Parathyroid adenoma (tissue), 2 donors: ENCODE results near the gene GLIPR2.

ENCODE experiments used
- H2AFZ ChIP-seq: fragments of 300-600 bp; sonication (generic); one replicate; pipeline ENCODE4 v1.7.0; 2017; ENCODE audit warnings: antibody characterized with exemption, mild to moderate bottlenecking
- H3K27ac ChIP-seq: fragments of 300-600 bp; sonication (generic); one replicate; pipeline ENCODE4 v1.7.0; 2017
- H3K27me3 ChIP-seq: fragments of 300-600 bp; sonication (generic); one replicate; pipeline ENCODE4 v1.7.0; 2017; ENCODE audit warnings: low read length; ENCODE audit not compliant: control insufficient read depth, insufficient read depth
- H3K36me3 ChIP-seq: fragments of 300-600 bp; sonication (generic); one replicate; pipeline ENCODE4 v1.7.0; 2017; ENCODE audit warnings: low read length; ENCODE audit not compliant: control insufficient read depth, insufficient read depth
- H3K4me1 ChIP-seq: fragments of 300-600 bp; sonication (generic); one replicate; pipeline ENCODE4 v1.7.0; 2017; ENCODE audit warnings: control low read depth
- H3K4me2 ChIP-seq: fragments of 300-600 bp; sonication (generic); one replicate; pipeline ENCODE4 v1.7.0; 2017; ENCODE audit warnings: low read length
- H3K4me3 ChIP-seq: fragments of 300-600 bp; sonication (generic); one replicate; pipeline ENCODE4 v1.7.0; 2017; ENCODE audit warnings: low read depth, low read length
- H3K79me2 ChIP-seq: fragments of 300-600 bp; sonication (generic); one replicate; pipeline ENCODE4 v1.7.0; 2017; ENCODE audit warnings: control low read depth
- H3K9ac ChIP-seq: fragments of 300-600 bp; sonication (generic); one replicate; pipeline ENCODE4 v1.7.0; 2017; ENCODE audit warnings: mild to moderate bottlenecking
- H3K9me3 ChIP-seq: fragments of 300-600 bp; sonication (generic); one replicate; pipeline ENCODE4 v1.7.0; 2017; ENCODE audit warnings: low read length; ENCODE audit not compliant: control insufficient read depth
- CTCF ChIP-seq: fragments of 300-600 bp; sonication (generic); IDR thresholded peaks from one replicate; pipeline ENCODE4 v1.7.0; 2017; ENCODE audit warnings: antibody characterized with exemption, mild to moderate bottlenecking
- donor health status: primary hyperparathyroidism.

Gene GLIPR2

GRCh38 chr9:36092509-36093215, 43.9 kb upstream of the GLIPR2 start:
- H3K4me1 ChIP-seq: no peaks in the 10 kb centered on the region
- no peaks in the 10 kb centered on the region for H3K79me2 ChIP-seq
- H3K9me3 ChIP-seq: no peaks in the 10 kb centered on the region
- no peak overlapping the region for H2AFZ ChIP-seq
- H3K4me3 ChIP-seq: no peak overlapping the region
- H3K36me3 ChIP-seq: no peaks in the 10 kb centered on the region
- H3K27ac ChIP-seq: no peak overlapping the region
- no peak overlapping the region for H3K9ac ChIP-seq
- no peaks in the 10 kb centered on the region for H3K27me3 ChIP-seq
- no peak overlapping the region for H3K4me2 ChIP-seq
- no peak for TF ChIP-seq CTCF

- H3K9ac ChIP-seq: no peak overlapping the region
- no peaks in the 10 kb centered on the region for H3K36me3 ChIP-seq
- no peak overlapping the region for H3K27ac ChIP-seq
- H3K9me3 ChIP-seq: no peaks in the 10 kb centered on the region
- H3K4me2 ChIP-seq: no peak overlapping the region
- no peaks in the 10 kb centered on the region for H3K79me2 ChIP-seq
- H3K4me3 ChIP-seq: no peak overlapping the region
- no peaks in the 10 kb centered on the region for H3K27me3 ChIP-seq
- H2AFZ ChIP-seq: no peak overlapping the region
- no peak for TF ChIP-seq CTCF
- no peaks in the 10 kb centered on the region for H3K4me1 ChIP-seq
These were observed 43.1 kb upstream of the GLIPR2 start for GRCh38 chr9:36093384-36093783.

DNA sequence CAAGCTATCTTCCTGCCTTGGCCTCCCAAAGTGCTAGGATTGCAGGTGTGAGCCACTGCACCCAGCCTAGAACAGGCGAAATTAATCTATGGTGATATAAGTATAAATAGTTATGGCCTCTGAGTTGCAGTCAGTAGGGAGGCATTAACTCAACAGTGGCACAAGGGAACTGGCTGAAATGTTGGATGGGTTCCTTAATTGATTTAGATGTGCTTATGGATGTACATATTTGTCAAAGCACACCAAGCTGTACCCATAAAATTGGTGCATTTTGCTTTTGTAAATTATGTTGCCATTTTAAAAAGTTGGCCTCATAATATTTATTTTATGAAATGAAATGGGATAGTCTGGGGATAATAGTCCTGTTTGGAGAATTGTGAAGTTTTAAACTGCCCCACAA, 36.8 kb upstream of the GLIPR2 start:
- Histone ChIP-seq H3K4me2 (no peak overlapping the region), H3K4me3 (no peak overlapping the region), H3K27ac (no peak overlapping the region), H3K27me3 (no peaks in the 10 kb centered on the region), H2AFZ (no peak overlapping the region), H3K9me3 (no peaks in the 10 kb centered on the region), H3K36me3 (no peaks in the 10 kb centered on the region), H3K9ac (no peak overlapping the region), H3K79me2 (no peaks in the 10 kb centered on the region), H3K4me1 (no peaks in the 10 kb centered on the region)
- TF ChIP-seq CTCF: no peak

- no peak for TF ChIP-seq CTCF
- Histone ChIP-seq H3K4me1 (no peaks in the 10 kb centered on the region), H3K27me3 (no peaks in the 10 kb centered on the region), H3K4me2 (no peak overlapping the region), H3K36me3 (no peaks in the 10 kb centered on the region), H3K27ac (no peak overlapping the region), H3K9me3 (no peaks in the 10 kb centered on the region), H3K9ac (no peak overlapping the region), H2AFZ (no peak overlapping the region), H3K4me3 (no peak overlapping the region), H3K79me2 (no peaks in the 10 kb centered on the region)
These were observed 36.0 kb upstream of the GLIPR2 start for GRCh38 chr9:36100532-36100931.
